Liver (tissue), 9 donors: ENCODE results near the gene MASP1. TPM values are rescaled to one million over a fixed set of nuclear protein-coding genes. Genes with fewer than 3 reads are reported as not detected.

Source experiments
- DNase-seq: peaks from one replicate; pipeline ENCODE4 v3.0.0-alpha.2; 2017; ENCODE audit warnings: low spot score
- H3K27ac ChIP-seq, 2 donors: one replicate each; pipeline ENCODE4 v1.7.0; 2013; ENCODE audit warnings: inconsistent platforms in 2 of 2, low read length in 2 of 2, control low read depth in 1 of 2, low read depth in 1 of 2, mild to moderate bottlenecking in 1 of 2
- H3K27me3 ChIP-seq, 4 donors: one replicate each; pipeline versions ENCODE4 v1.6.1 to v1.7.0; 2013; ENCODE audit warnings: low read length in 3 of 4, inconsistent platforms in 1 of 4, mild to moderate bottlenecking in 1 of 4, moderate library complexity in 1 of 4; ENCODE audit not compliant: control insufficient read depth in 4 of 4, insufficient read depth in 4 of 4
- H3K36me3 ChIP-seq, 4 donors: one replicate each; pipeline versions ENCODE4 v1.6.1 to v1.7.0; 2013; ENCODE audit warnings: low read length in 3 of 4, mild to moderate bottlenecking in 3 of 4, low read depth in 1 of 4, moderate library complexity in 1 of 4; ENCODE audit not compliant: control insufficient read depth in 4 of 4, insufficient read depth in 3 of 4
- H3K4me1 ChIP-seq, 4 donors: one replicate each; pipeline versions ENCODE4 v1.6.1 to v1.7.0; 2013; ENCODE audit warnings: low read length in 3 of 4, mild to moderate bottlenecking in 3 of 4, moderate library complexity in 1 of 4; ENCODE audit not compliant: control insufficient read depth in 4 of 4, insufficient read depth in 4 of 4
- H3K4me3 ChIP-seq, 3 donors: one replicate each; pipeline versions ENCODE4 v1.6.1 to v1.7.0; 2013; ENCODE audit warnings: low read length in 3 of 3, control low read depth in 1 of 3, low read depth in 1 of 3, mild to moderate bottlenecking in 1 of 3
- H3K9ac ChIP-seq, 2 donors: one replicate each; pipeline ENCODE4 v1.7.0; 2013; ENCODE audit warnings: low read length in 2 of 2, mild to moderate bottlenecking in 2 of 2, moderate library complexity in 2 of 2, control low read depth in 1 of 2, low read depth in 1 of 2
- H3K9me3 ChIP-seq, 4 donors: one replicate each; pipeline versions ENCODE4 v1.6.1 to v1.7.0; 2013; ENCODE audit warnings: low read length in 3 of 4; ENCODE audit not compliant: control insufficient read depth in 4 of 4
- EGR1 ChIP-seq, 2 donors: IDR thresholded peaks; 2 replicates each; pipeline ENCODE4 v1.6.1; 2016 to 2018; ENCODE audit warnings: antibody characterized with exemption in 2 of 2, low read depth in 2 of 2
- FOXA1 ChIP-seq: IDR thresholded peaks from 2 replicates; pipeline ENCODE4 v1.6.1; 2016; ENCODE audit warnings: antibody characterized with exemption
- HNF4G ChIP-seq: IDR thresholded peaks from 2 replicates; pipeline ENCODE4 v1.6.1; 2016; ENCODE audit warnings: antibody characterized with exemption
- JUND ChIP-seq, 2 donors: IDR thresholded peaks; 2 replicates each; pipeline ENCODE4 v1.6.1; 2016; ENCODE audit warnings: antibody characterized with exemption in 2 of 2
- NR2F2 ChIP-seq: IDR thresholded peaks from 2 replicates; pipeline ENCODE4 v1.6.1; 2016; ENCODE audit warnings: antibody characterized with exemption
- RAD21 ChIP-seq, 2 donors: IDR thresholded peaks; 2 replicates each; pipeline ENCODE4 v1.6.1; 2016; ENCODE audit warnings: antibody characterized with exemption in 2 of 2, mild to moderate bottlenecking in 2 of 2
- SP1 ChIP-seq: IDR thresholded peaks from 2 replicates; pipeline ENCODE4 v1.6.1; 2018; ENCODE audit warnings: antibody characterized with exemption, mild to moderate bottlenecking
- TAF1 ChIP-seq: conservative IDR thresholded peaks from 2 replicates; pipeline ENCODE4 v1.6.1; 2016; ENCODE audit warnings: antibody characterized with exemption, mild to moderate bottlenecking
- YY1 ChIP-seq: IDR thresholded peaks from 2 replicates; pipeline ENCODE4 v1.6.1; 2016; ENCODE audit warnings: antibody characterized with exemption, mild to moderate bottlenecking
- WGBS: extraction: QIAGEN DNeasy Blood & Tissue Kit; methylation state at CpG from one replicate; pipeline ENCODE4 v1.1.7; 2013; 5-methylcytosine and 5-hydroxymethylcytosine counted together
- polyA plus RNA-seq, 2 donors: library from polyadenylated mRNA; stranded (reverse) in 1 of 2; unstranded in 1 of 2; fragments of 200-250 nt in 1 of 2; fragments of >200 nt in 1 of 2; fragmentation: Nextera tagmentation in 1 of 2; extraction: Ambion mirVana in 1 of 2; gene quantifications; one replicate each; pipeline versions ENCODE4 v1.2.1 to v1.2.3, GENCODE V29; 2013 to 2015
- total RNA-seq, 2 donors: library from RNA; depleted of rRNA; stranded (reverse); fragments of >200 nt; gene quantifications; one replicate each; pipeline ENCODE4 v1.2.3, GENCODE V29; 2014
- TF ChIP-seq, protein P1 (sequence below): IDR thresholded peaks from 2 replicates; pipeline ENCODE4 v1.6.1; 2016; ENCODE audit warnings: antibody characterized with exemption
- TF ChIP-seq, protein P2 (sequence below): IDR thresholded peaks from 2 replicates; pipeline ENCODE4 v1.6.1; 2016; ENCODE audit warnings: antibody characterized with exemption
- TF ChIP-seq, protein P3 (sequence below): IDR thresholded peaks from 2 replicates; pipeline ENCODE4 v1.6.1; 2016; ENCODE audit warnings: antibody characterized with exemption, mild to moderate bottlenecking
- TF ChIP-seq, protein P4 (sequence below): fragments of 150-350 bp; IDR thresholded peaks from 2 replicates; pipeline ENCODE4 v1.5.1; 2017; ENCODE audit warnings: improper control_type of control experiment, low read depth, low read length; ENCODE audit not compliant: missing input control
- TF ChIP-seq, protein P5 (sequence below): IDR thresholded peaks from 2 replicates; pipeline ENCODE4 v1.6.1; 2016; ENCODE audit warnings: antibody characterized with exemption
- donor health status: healthy.
- donor health status: healthy.
- donor health status: healthy.
- donor health status: healthy.
- donor health status: healthy.

The MASP1 gene
- total and polyA plus RNA-seq, 4 donors: 53.2 to 83.8 (median 73.8) TPM

DNA sequence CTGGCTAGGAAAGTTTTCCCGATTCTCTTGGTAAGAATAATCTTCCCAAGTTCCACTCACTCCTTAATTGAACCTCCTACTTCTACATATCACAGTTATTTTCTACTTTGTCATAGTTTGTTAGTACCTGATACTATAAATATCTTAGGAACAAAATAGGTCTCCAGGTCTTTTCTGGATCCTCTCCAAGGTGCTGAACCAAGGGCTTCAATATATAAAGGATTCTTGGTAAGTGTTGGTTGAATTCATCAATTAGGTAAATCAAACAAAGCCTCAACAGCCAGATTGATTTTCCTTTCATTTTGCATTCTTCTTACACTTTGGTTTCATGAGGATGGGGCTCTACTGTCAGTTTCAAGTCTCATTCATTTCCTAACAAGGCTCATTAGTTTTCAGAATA is 49.0 kb upstream of the MASP1 start (continued):
- TF ChIP-seq, protein P1, sequence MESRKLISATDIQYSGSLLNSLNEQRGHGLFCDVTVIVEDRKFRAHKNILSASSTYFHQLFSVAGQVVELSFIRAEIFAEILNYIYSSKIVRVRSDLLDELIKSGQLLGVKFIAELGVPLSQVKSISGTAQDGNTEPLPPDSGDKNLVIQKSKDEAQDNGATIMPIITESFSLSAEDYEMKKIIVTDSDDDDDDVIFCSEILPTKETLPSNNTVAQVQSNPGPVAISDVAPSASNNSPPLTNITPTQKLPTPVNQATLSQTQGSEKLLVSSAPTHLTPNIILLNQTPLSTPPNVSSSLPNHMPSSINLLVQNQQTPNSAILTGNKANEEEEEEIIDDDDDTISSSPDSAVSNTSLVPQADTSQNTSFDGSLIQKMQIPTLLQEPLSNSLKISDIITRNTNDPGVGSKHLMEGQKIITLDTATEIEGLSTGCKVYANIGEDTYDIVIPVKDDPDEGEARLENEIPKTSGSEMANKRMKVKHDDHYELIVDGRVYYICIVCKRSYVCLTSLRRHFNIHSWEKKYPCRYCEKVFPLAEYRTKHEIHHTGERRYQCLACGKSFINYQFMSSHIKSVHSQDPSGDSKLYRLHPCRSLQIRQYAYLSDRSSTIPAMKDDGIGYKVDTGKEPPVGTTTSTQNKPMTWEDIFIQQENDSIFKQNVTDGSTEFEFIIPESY: no peak
- TF ChIP-seq YY1 (no peak), EGR1 (IDR thresholded peaks at IDR 0.05; ENCODE audit: low read depth in 2 of 2) (no peak), TAF1 (no peak), FOXA1 (no peak)
- TF ChIP-seq, protein P2, sequence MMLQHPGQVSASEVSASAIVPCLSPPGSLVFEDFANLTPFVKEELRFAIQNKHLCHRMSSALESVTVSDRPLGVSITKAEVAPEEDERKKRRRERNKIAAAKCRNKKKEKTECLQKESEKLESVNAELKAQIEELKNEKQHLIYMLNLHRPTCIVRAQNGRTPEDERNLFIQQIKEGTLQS: no peak

DNA sequence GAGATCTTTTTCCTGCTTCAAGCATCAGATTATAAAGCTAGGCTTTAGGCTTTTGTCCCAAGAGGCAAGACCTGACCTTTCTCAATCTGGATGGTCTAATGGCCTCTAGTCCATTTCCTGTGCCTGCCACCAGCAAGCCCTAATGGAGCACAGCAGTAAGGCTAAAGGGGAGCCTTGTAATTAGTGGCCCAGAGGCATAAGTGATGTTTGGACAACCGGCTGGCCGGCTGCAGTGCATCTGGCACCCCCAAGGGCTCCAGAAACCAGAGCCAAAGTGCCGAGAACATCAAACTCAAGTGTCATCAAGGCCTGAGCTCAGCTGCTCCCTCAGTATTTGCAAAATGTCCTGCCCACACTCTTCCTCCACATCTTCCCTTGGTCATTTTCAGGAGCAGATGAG is 44.8 kb upstream of the MASP1 start:
- Histone ChIP-seq H3K4me1 (no peaks in the 10 kb centered on the region), H3K27me3 (no peaks in the 10 kb centered on the region), H3K4me3 (no peak overlapping the region), H3K9me3 (no peaks in the 10 kb centered on the region), H3K9ac (no peak overlapping the region), H3K36me3 (no peaks in the 10 kb centered on the region), H3K27ac (no peak overlapping the region)
- no peak for DNase-seq
- 74% methylated on average over 3 of the region's 3 CpGs for WGBS
- TF ChIP-seq RAD21 (IDR thresholded peaks at IDR 0.05): no peak
- TF ChIP-seq, protein P3, sequence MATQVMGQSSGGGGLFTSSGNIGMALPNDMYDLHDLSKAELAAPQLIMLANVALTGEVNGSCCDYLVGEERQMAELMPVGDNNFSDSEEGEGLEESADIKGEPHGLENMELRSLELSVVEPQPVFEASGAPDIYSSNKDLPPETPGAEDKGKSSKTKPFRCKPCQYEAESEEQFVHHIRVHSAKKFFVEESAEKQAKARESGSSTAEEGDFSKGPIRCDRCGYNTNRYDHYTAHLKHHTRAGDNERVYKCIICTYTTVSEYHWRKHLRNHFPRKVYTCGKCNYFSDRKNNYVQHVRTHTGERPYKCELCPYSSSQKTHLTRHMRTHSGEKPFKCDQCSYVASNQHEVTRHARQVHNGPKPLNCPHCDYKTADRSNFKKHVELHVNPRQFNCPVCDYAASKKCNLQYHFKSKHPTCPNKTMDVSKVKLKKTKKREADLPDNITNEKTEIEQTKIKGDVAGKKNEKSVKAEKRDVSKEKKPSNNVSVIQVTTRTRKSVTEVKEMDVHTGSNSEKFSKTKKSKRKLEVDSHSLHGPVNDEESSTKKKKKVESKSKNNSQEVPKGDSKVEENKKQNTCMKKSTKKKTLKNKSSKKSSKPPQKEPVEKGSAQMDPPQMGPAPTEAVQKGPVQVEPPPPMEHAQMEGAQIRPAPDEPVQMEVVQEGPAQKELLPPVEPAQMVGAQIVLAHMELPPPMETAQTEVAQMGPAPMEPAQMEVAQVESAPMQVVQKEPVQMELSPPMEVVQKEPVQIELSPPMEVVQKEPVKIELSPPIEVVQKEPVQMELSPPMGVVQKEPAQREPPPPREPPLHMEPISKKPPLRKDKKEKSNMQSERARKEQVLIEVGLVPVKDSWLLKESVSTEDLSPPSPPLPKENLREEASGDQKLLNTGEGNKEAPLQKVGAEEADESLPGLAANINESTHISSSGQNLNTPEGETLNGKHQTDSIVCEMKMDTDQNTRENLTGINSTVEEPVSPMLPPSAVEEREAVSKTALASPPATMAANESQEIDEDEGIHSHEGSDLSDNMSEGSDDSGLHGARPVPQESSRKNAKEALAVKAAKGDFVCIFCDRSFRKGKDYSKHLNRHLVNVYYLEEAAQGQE: no peak
- TF ChIP-seq, protein P4, sequence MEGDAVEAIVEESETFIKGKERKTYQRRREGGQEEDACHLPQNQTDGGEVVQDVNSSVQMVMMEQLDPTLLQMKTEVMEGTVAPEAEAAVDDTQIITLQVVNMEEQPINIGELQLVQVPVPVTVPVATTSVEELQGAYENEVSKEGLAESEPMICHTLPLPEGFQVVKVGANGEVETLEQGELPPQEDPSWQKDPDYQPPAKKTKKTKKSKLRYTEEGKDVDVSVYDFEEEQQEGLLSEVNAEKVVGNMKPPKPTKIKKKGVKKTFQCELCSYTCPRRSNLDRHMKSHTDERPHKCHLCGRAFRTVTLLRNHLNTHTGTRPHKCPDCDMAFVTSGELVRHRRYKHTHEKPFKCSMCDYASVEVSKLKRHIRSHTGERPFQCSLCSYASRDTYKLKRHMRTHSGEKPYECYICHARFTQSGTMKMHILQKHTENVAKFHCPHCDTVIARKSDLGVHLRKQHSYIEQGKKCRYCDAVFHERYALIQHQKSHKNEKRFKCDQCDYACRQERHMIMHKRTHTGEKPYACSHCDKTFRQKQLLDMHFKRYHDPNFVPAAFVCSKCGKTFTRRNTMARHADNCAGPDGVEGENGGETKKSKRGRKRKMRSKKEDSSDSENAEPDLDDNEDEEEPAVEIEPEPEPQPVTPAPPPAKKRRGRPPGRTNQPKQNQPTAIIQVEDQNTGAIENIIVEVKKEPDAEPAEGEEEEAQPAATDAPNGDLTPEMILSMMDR: no peak
- TF ChIP-seq, protein P2: no peak
- no peak for TF ChIP-seq TAF1
- TF ChIP-seq NR2F2: no peak
- TF ChIP-seq FOXA1: no peak
- TF ChIP-seq JUND (IDR thresholded peaks at IDR 0.05): no peak
- TF ChIP-seq, protein P5, sequence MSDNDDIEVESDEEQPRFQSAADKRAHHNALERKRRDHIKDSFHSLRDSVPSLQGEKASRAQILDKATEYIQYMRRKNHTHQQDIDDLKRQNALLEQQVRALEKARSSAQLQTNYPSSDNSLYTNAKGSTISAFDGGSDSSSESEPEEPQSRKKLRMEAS: no peak
- no peak for TF ChIP-seq EGR1 (IDR thresholded peaks at IDR 0.05; ENCODE audit: low read depth in 2 of 2)
- TF ChIP-seq SP1: no peak
- no peak for TF ChIP-seq HNF4G
